ENCODE measurements around the gene DGKI.
"Not testable (repeated sequence)": the region's sequence is repeated elsewhere in the genome, so short reads cannot be mapped to it uniquely, and the experiment has no call there.

DGKI gene

DNA sequence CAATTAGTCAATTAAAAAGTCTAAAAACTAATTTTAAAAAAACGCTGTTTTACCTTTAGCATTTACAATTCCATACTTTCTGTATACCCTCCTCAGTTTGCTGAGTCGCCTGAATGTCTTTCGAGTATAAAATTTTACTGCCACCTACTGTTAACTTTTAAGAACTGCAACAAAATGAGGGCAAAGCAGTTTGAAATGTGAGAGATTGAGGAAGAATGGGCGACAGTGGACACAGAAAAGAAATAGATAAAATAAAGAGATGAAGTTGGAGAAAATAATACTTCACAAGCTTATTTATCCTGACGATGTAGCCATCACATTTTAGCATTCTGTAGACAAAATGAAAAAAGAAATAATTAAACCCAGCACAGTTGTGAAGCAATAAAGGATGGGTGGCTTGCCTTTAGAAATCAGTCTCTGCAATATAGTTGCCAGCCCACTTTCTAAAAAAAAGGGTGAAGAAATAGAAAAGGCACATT lies 392.5 kb downstream of the DGKI start:
- Mint-ChIP-seq H3K36me3 (ENCODE audit: low read depth) (no peaks in the 10 kb centered on the region), H3K4me3 (no peak overlapping the region), H3K9me3 (no peaks in the 10 kb centered on the region), H3K4me1 (ENCODE audit: low read depth) (no peaks in the 10 kb centered on the region), H3K27me3 (ENCODE audit: low read depth) (no peaks in the 10 kb centered on the region), H3K27ac (no peak overlapping the region)

- Mint-ChIP-seq H3K9me3 (no peaks in the 10 kb centered on the region), H3K27ac (no peak overlapping the region), H3K4me3 (no peak overlapping the region), H3K27me3 (ENCODE audit: low read depth) (no peaks in the 10 kb centered on the region), H3K4me1 (ENCODE audit: low read depth) (no peaks in the 10 kb centered on the region), H3K36me3 (ENCODE audit: low read depth) (no peaks in the 10 kb centered on the region)
Measured at GRCh38 chr7:137453356-137453755, 393.4 kb downstream of the DGKI start.

DNA sequence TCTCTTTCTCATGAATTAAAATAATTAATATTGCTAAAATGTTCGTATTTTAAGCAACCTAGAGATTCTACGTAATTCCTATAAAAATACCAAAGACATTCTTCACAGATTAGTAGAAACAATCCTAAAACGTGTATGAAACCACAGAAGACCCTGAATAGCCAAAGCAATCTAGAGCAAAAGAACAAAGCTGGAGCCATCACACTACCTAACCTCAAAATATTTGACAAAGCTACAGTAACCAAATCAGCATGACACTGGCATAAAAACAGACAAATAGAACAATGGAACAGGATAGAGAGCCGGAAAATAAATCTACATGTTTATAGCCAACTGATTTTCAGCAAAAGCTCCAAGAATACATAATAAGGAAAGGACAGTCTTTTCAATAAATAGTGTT lies 397.8 kb downstream of the DGKI start:
- H3K27me3 Mint-ChIP-seq (ENCODE audit: low read depth), result no peaks in the 10 kb centered on the region
- no peaks in the 10 kb centered on the region for H3K4me1 Mint-ChIP-seq (ENCODE audit: low read depth)
- no peak overlapping the region for H3K27ac Mint-ChIP-seq
- no peaks in the 10 kb centered on the region for H3K36me3 Mint-ChIP-seq (ENCODE audit: low read depth)
- no peak overlapping the region for H3K4me3 Mint-ChIP-seq
- H3K9me3 Mint-ChIP-seq, result no peaks in the 10 kb centered on the region

GRCh38 chr7:137448572-137448971 lies 398.2 kb downstream of the DGKI start:
- not testable (repeated sequence) for H3K9me3 Mint-ChIP-seq; H3K27me3 Mint-ChIP-seq (ENCODE audit: low read depth); H3K36me3 Mint-ChIP-seq (ENCODE audit: low read depth); H3K27ac Mint-ChIP-seq; H3K4me1 Mint-ChIP-seq (ENCODE audit: low read depth); H3K4me3 Mint-ChIP-seq

- no peaks in the 10 kb centered on the region for H3K36me3 Mint-ChIP-seq (ENCODE audit: low read depth)
- H3K4me3 Mint-ChIP-seq, result no peak overlapping the region
- H3K9me3 Mint-ChIP-seq, result no peaks in the 10 kb centered on the region
- no peaks in the 10 kb centered on the region for H3K4me1 Mint-ChIP-seq (ENCODE audit: low read depth)
- no peaks in the 10 kb centered on the region for H3K27me3 Mint-ChIP-seq (ENCODE audit: low read depth)
- no peak overlapping the region for H3K27ac Mint-ChIP-seq
Measured at GRCh38 chr7:137446025-137446424, 400.7 kb downstream of the DGKI start.

- Mint-ChIP-seq H3K27ac (no peak overlapping the region), H3K4me3 (no peak overlapping the region), H3K27me3 (ENCODE audit: low read depth) (no peaks in the 10 kb centered on the region), H3K9me3 (no peaks in the 10 kb centered on the region), H3K36me3 (ENCODE audit: low read depth) (no peaks in the 10 kb centered on the region), H3K4me1 (ENCODE audit: low read depth) (no peaks in the 10 kb centered on the region)
Measured at GRCh38 chr7:137445268-137445667, 401.5 kb downstream of the DGKI start.

- H3K4me1 Mint-ChIP-seq (ENCODE audit: low read depth), result no peaks in the 10 kb centered on the region
- H3K36me3 Mint-ChIP-seq (ENCODE audit: low read depth), result no peaks in the 10 kb centered on the region
- H3K27me3 Mint-ChIP-seq (ENCODE audit: low read depth), result no peaks in the 10 kb centered on the region
- no peak overlapping the region for H3K27ac Mint-ChIP-seq
- H3K4me3 Mint-ChIP-seq, result no peak overlapping the region
- H3K9me3 Mint-ChIP-seq, result no peaks in the 10 kb centered on the region
Measured at GRCh38 chr7:137443616-137444015, 403.2 kb downstream of the DGKI start.

DNA sequence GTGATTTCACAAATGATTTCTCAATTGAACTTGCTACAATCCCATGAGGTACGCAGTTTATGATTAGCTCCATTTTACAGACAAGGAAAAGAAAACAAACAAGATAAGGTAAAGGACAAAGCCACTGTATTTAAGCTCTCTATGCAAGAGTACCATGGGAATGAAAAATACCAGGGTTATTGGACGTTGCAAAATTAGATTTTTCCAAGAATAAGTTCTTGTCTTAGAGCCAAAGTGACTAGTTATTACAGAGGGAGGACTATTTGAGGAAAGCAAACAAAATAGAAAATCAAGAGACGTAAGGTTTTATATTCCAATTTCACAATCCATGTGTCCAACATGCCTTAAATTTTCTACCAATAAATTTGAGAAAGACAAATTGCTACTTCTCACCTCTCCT lies 405.3 kb downstream of the DGKI start:
- Mint-ChIP-seq H3K36me3 (ENCODE audit: low read depth) (no peaks in the 10 kb centered on the region), H3K9me3 (no peaks in the 10 kb centered on the region), H3K27ac (no peak overlapping the region), H3K4me3 (no peak overlapping the region), H3K27me3 (ENCODE audit: low read depth) (no peaks in the 10 kb centered on the region), H3K4me1 (ENCODE audit: low read depth) (no peaks in the 10 kb centered on the region)

GRCh38 chr7:137439829-137440825 lies 406.6 kb downstream of the DGKI start:
- no peaks in the 10 kb centered on the region for H3K36me3 Mint-ChIP-seq (ENCODE audit: low read depth)
- H3K27ac Mint-ChIP-seq, result no peak overlapping the region
- H3K27me3 Mint-ChIP-seq (ENCODE audit: low read depth), result no peaks in the 10 kb centered on the region
- no peaks in the 10 kb centered on the region for H3K9me3 Mint-ChIP-seq
- no peaks in the 10 kb centered on the region for H3K4me1 Mint-ChIP-seq (ENCODE audit: low read depth)
- no peak overlapping the region for H3K4me3 Mint-ChIP-seq

GRCh38 chr7:137434946-137435345 lies 411.8 kb downstream of the DGKI start:
- Mint-ChIP-seq H3K27me3 (ENCODE audit: low read depth) (no peaks in the 10 kb centered on the region), H3K4me1 (ENCODE audit: low read depth) (no peaks in the 10 kb centered on the region), H3K9me3 (peaks cover 3% of the 10 kb centered on the region), H3K4me3 (no peak overlapping the region), H3K27ac (no peak overlapping the region), H3K36me3 (ENCODE audit: low read depth) (no peaks in the 10 kb centered on the region)

- no peaks in the 10 kb centered on the region for H3K36me3 Mint-ChIP-seq (ENCODE audit: low read depth)
- no peaks in the 10 kb centered on the region for H3K27me3 Mint-ChIP-seq (ENCODE audit: low read depth)
- no peak overlapping the region for H3K27ac Mint-ChIP-seq
- H3K4me1 Mint-ChIP-seq (ENCODE audit: low read depth), result no peaks in the 10 kb centered on the region
- peaks cover 3% of the 10 kb centered on the region for H3K9me3 Mint-ChIP-seq
- H3K4me3 Mint-ChIP-seq, result no peak overlapping the region
Measured at GRCh38 chr7:137434530-137434929, 412.2 kb downstream of the DGKI start.

DNA sequence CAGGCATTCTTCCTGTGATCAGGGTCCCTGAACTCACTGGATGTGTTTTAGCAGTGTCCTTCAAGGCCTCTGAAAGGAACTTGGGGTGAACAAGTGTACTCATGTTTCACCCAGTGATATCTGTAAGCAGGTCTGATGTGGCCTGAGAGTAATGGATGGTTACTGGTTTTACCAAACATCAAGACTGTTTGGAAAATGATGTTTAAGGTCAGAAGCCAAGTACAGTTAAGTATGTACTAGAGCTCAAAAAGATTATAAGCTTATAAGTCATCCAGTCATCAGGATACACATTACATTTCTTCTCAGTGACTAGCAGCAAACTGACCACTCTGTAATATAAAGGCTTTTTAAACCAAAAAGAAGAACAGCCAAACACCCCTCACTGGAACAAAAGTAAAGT lies 423.5 kb downstream of the DGKI start:
- Mint-ChIP-seq H3K27ac (no peak overlapping the region), H3K9me3 (no peaks in the 10 kb centered on the region), H3K4me3 (no peak overlapping the region), H3K27me3 (ENCODE audit: low read depth) (no peaks in the 10 kb centered on the region), H3K36me3 (ENCODE audit: low read depth) (no peaks in the 10 kb centered on the region), H3K4me1 (ENCODE audit: low read depth) (no peaks in the 10 kb centered on the region)

- H3K36me3 Mint-ChIP-seq (ENCODE audit: low read depth), result no peaks in the 10 kb centered on the region
- H3K9me3 Mint-ChIP-seq, result no peaks in the 10 kb centered on the region
- no peaks in the 10 kb centered on the region for H3K27me3 Mint-ChIP-seq (ENCODE audit: low read depth)
- H3K27ac Mint-ChIP-seq, result no peak overlapping the region
- H3K4me3 Mint-ChIP-seq, result no peak overlapping the region
- H3K4me1 Mint-ChIP-seq (ENCODE audit: low read depth), result no peaks in the 10 kb centered on the region
Measured at GRCh38 chr7:137421366-137421765, 425.4 kb downstream of the DGKI start.

- Mint-ChIP-seq H3K4me3 (no peak overlapping the region), H3K27me3 (ENCODE audit: low read depth) (no peaks in the 10 kb centered on the region), H3K9me3 (no peaks in the 10 kb centered on the region), H3K27ac (no peak overlapping the region), H3K36me3 (ENCODE audit: low read depth) (no peaks in the 10 kb centered on the region), H3K4me1 (ENCODE audit: low read depth) (no peaks in the 10 kb centered on the region)
Measured at GRCh38 chr7:137418841-137419240, 427.9 kb downstream of the DGKI start.

- Mint-ChIP-seq H3K27me3 (ENCODE audit: low read depth) (no peaks in the 10 kb centered on the region), H3K36me3 (ENCODE audit: low read depth) (no peaks in the 10 kb centered on the region), H3K9me3 (no peaks in the 10 kb centered on the region), H3K27ac (no peak overlapping the region), H3K4me3 (no peak overlapping the region), H3K4me1 (ENCODE audit: low read depth) (no peaks in the 10 kb centered on the region)
Measured at GRCh38 chr7:137417464-137417863, 429.3 kb downstream of the DGKI start.

Data from T-helper 1 cell treated with Interleukin-12 subunit alpha and Interleukin-12 subunit beta and Interleukin-4 antibody, amounts not matched to agents 30 μg/mL and 1 μg/mL, for 36 hours (primary cell).